SK-N-SH (cell line): ENCODE results near the gene ZNHIT3. TPM values are rescaled to one million over a fixed set of nuclear protein-coding genes. Genes with fewer than 3 reads are reported as not detected.
A peak's percentile ranks its signal among the peaks of the same experiment; 100 is the strongest.

Experiments
- CTCF ChIA-PET: fragments of 300-600, 350-600 bp; formaldehyde crosslinking; extraction: SDS; loops from one replicate; lab custom pipeline; 2021; lab: Yijun Ruan, JAX
- POLR2A ChIA-PET: fragments of 350-600 bp; sonication (Branson Sonifier 250); formaldehyde crosslinking; extraction: SDS; loops from one replicate; lab custom pipeline; 2020; ENCODE audit warnings: antibody characterized with exemption, inconsistent platforms; lab: Yijun Ruan, JAX
- DNase-seq: peaks from one replicate; pipeline ENCODE4 v3.0.0; 2012
- H2AFZ ChIP-seq: fragments of 200-600 bp; sonication (generic); 2 replicates; pipeline ENCODE4 v1.8.1; 2016; ENCODE audit warnings: antibody characterized with exemption, mild to moderate bottlenecking, low read depth
- H3F3A ChIP-seq: fragments of 200-600 bp; sonication (generic); replicated peaks from 2 replicates; pipeline ENCODE3; 2016; ENCODE audit warnings: antibody characterized with exemption, mild to moderate bottlenecking; ENCODE audit not compliant: insufficient read depth
- H3K27ac ChIP-seq, 2 experiments: fragments of 200-500 bp in 1 of 2; fragments of 200-600 bp in 1 of 2; sonication (Bioruptor generic) in 1 of 2; sonication (generic), shearing (Covaris generic) in 1 of 2; 2 replicates each; pipeline versions ENCODE4 v1.5.1 to v1.6.1; 2014 to 2016; ENCODE audit warnings: low read depth in 2 of 2, inconsistent platforms in 1 of 2, low read length in 1 of 2, mild to moderate bottlenecking in 1 of 2, mixed read lengths in 1 of 2
- H3K27me3 ChIP-seq: fragments of 200-600 bp; sonication (generic), shearing (Covaris generic); 2 replicates; pipeline ENCODE4 v1.6.1; 2016; ENCODE audit warnings: mixed run types; ENCODE audit not compliant: insufficient read depth
- H3K36me3 ChIP-seq, 2 experiments: fragments of 200-500 bp in 1 of 2; fragments of 200-600 bp in 1 of 2; sonication (Bioruptor generic) in 1 of 2; sonication (generic) in 1 of 2; replicated peaks in 1 of 2; 2 replicates each; pipeline versions ENCODE3 to v1.5.1; 2014 to 2016; ENCODE audit warnings: low read length in 1 of 2, mild to moderate bottlenecking in 1 of 2; ENCODE audit not compliant: insufficient read depth in 2 of 2, control insufficient read depth in 1 of 2
- H3K4me1 ChIP-seq, 2 experiments: fragments of 200-500 bp in 1 of 2; fragments of 200-600 bp in 1 of 2; sonication (Bioruptor generic) in 1 of 2; sonication (generic), shearing (Covaris generic) in 1 of 2; 2 replicates each; pipeline versions ENCODE4 v1.5.1 to v1.6.1; 2014 to 2016; ENCODE audit warnings: low read depth in 1 of 2, low read length in 1 of 2, mixed run types in 1 of 2; ENCODE audit not compliant: insufficient read depth in 2 of 2, control insufficient read depth in 1 of 2
- H3K4me2 ChIP-seq: fragments of 200-600 bp; sonication (generic), shearing (Covaris generic); 2 replicates; pipeline ENCODE4 v1.6.1; 2017; ENCODE audit warnings: mixed run types
- H3K4me3 ChIP-seq, 2 experiments: fragments of 200-500 bp in 1 of 2; fragments of 200-600 bp in 1 of 2; sonication (Bioruptor generic) in 1 of 2; sonication (generic), shearing (Covaris generic) in 1 of 2; 2 replicates each; pipeline versions ENCODE4 v1.5.1 to v1.8.1; 2014 to 2016; ENCODE audit warnings: low read depth in 2 of 2, inconsistent platforms in 1 of 2, low read length in 1 of 2, mild to moderate bottlenecking in 1 of 2, mixed read lengths in 1 of 2, moderate library complexity in 1 of 2
- H3K79me2 ChIP-seq: fragments of 200-600 bp; sonication (generic); 2 replicates; pipeline ENCODE4 v1.8.1; 2017; ENCODE audit warnings: mild to moderate bottlenecking; ENCODE audit not compliant: insufficient read depth
- H3K9ac ChIP-seq: fragments of 200-600 bp; sonication (generic); 2 replicates; pipeline ENCODE4 v1.6.1; 2017; ENCODE audit warnings: mixed run types
- H3K9me2 ChIP-seq: fragments of 200-600 bp; sonication (generic); 2 replicates; pipeline ENCODE4 v1.6.1; 2017; ENCODE audit warnings: mixed run types
- H3K9me3 ChIP-seq: fragments of 200-600 bp; sonication (generic); 2 replicates; pipeline ENCODE4 v1.6.1; 2017; ENCODE audit warnings: mixed run types, mild to moderate bottlenecking, moderate library complexity
- H4K20me1 ChIP-seq: fragments of 200-600 bp; sonication (generic); 2 replicates; pipeline ENCODE4 v1.6.1; 2017; ENCODE audit warnings: mild to moderate bottlenecking, mixed run types; ENCODE audit not compliant: insufficient read depth
- CHD2 ChIP-seq: fragments of 150-350 bp; IDR thresholded peaks from 2 replicates; pipeline ENCODE4 v1.6.1; 2018; ENCODE audit warnings: low read length; ENCODE audit not compliant: partially characterized antibody
- EP300 ChIP-seq, 2 experiments: IDR thresholded peaks; 2 replicates each; pipeline versions ENCODE4 v1.4.0 to v1.6.1; 2012; ENCODE audit warnings: borderline replicate concordance in 1 of 2, low read depth in 1 of 2, low read length in 1 of 2
- EZH2phosphoT487 ChIP-seq: fragments of 200-600 bp; sonication (generic); IDR thresholded peaks from 2 replicates; pipeline ENCODE4 v1.6.1; 2017; ENCODE audit warnings: low read depth, mixed run types, mild to moderate bottlenecking, antibody characterized with exemption, moderate library complexity, borderline replicate concordance
- FOSL2 ChIP-seq: IDR thresholded peaks from 2 replicates; pipeline ENCODE4 v1.4.0; 2012; ENCODE audit warnings: low read depth, mild to moderate bottlenecking, moderate library complexity, borderline replicate concordance
- FOXJ3 ChIP-seq: sonication (generic); formaldehyde crosslinking; IDR thresholded peaks from 2 replicates; pipeline ENCODE4 v1.5.1; 2020; ENCODE audit warnings: mild to moderate bottlenecking, missing genetic modification reagents
- FOXM1 ChIP-seq: IDR thresholded peaks from 2 replicates; pipeline ENCODE4 v1.4.0; 2012; ENCODE audit warnings: low read depth, mild to moderate bottlenecking
- GATA2 ChIP-seq: sonication (generic); formaldehyde crosslinking; IDR thresholded peaks from 2 replicates; pipeline ENCODE4 v1.5.0; 2020; ENCODE audit warnings: mild to moderate bottlenecking, missing genetic modification reagents
- JUND ChIP-seq: IDR thresholded peaks from 2 replicates; pipeline ENCODE4 v1.4.0; 2012
- MEF2A ChIP-seq: IDR thresholded peaks from 2 replicates; pipeline ENCODE4 v1.4.0; 2012; ENCODE audit warnings: low read depth, borderline replicate concordance
- NFIC ChIP-seq: IDR thresholded peaks from 2 replicates; pipeline ENCODE4 v1.4.0; 2012; ENCODE audit warnings: borderline replicate concordance
- NRF1 ChIP-seq: IDR thresholded peaks from 2 replicates; pipeline ENCODE4 v1.6.1; 2012; ENCODE audit warnings: low read depth, mild to moderate bottlenecking, low read length
- RAD21 ChIP-seq: IDR thresholded peaks from 2 replicates; pipeline ENCODE4 v1.6.1; 2012; ENCODE audit warnings: mild to moderate bottlenecking, low read length
- RCOR1 ChIP-seq: fragments of 150-350 bp; IDR thresholded peaks from 2 replicates; pipeline ENCODE4 v1.6.1; 2017; ENCODE audit warnings: antibody characterized with exemption, low read length
- REST ChIP-seq: IDR thresholded peaks from 2 replicates; pipeline ENCODE4 v1.6.1; 2012; ENCODE audit warnings: mild to moderate bottlenecking, low read depth, low read length, moderate library complexity
- RXRA ChIP-seq: IDR thresholded peaks from 2 replicates; pipeline ENCODE4 v1.4.0; 2012; ENCODE audit warnings: low read depth, mild to moderate bottlenecking, borderline replicate concordance
- SIN3A ChIP-seq: IDR thresholded peaks from 2 replicates; pipeline ENCODE4 v1.6.1; 2012; ENCODE audit warnings: low read depth, mild to moderate bottlenecking, low read length, moderate library complexity, borderline replicate concordance
- SMC3 ChIP-seq: IDR thresholded peaks from 2 replicates; pipeline ENCODE4 v1.6.1; 2012; ENCODE audit warnings: low read depth, low read length, improper control_type of control experiment
- TAF1 ChIP-seq: IDR thresholded peaks from 2 replicates; pipeline ENCODE4 v1.6.1; 2012; ENCODE audit warnings: low read depth, mild to moderate bottlenecking, low read length, moderate library complexity, borderline replicate concordance
- WGBS: methylation state at CpG from one replicate; pipeline ENCODE4 v1.1.6; 2017; ENCODE audit warnings: low lambda C conversion rate; 5-methylcytosine and 5-hydroxymethylcytosine counted together
- polyA plus RNA-seq, 3 experiments: library from polyadenylated mRNA; depleted of rRNA; stranded (reverse); fragments of >200 nt; gene quantifications; 2 replicates each; pipeline ENCODE4 v1.2.3, GENCODE V29; 2012
- TF ChIP-seq, protein P1 (sequence below): fragments of 150-350 bp; IDR thresholded peaks from 2 replicates; pipeline ENCODE4 v1.6.1; 2017; ENCODE audit warnings: antibody characterized with exemption, low read length, low read depth, borderline replicate concordance
- TF ChIP-seq, protein P2 (sequence below): fragments of 200-600 bp; sonication (generic); IDR thresholded peaks from 2 replicates; pipeline ENCODE4 v1.6.1; 2017; ENCODE audit warnings: antibody characterized with exemption, mild to moderate bottlenecking, moderate library complexity
- TF ChIP-seq, protein P3 (sequence below): IDR thresholded peaks from 2 replicates; pipeline ENCODE4 v1.4.0; 2012; ENCODE audit warnings: low read depth, borderline replicate concordance
- TF ChIP-seq, protein P4 (sequence below): IDR thresholded peaks from 2 replicates; pipeline ENCODE4 v1.4.0; 2012; ENCODE audit warnings: low read depth, borderline replicate concordance

ZNHIT3 gene
- polyA plus RNA-seq, 1 of the 3 experiments (the other 2 are of a cell fraction): 59.9 TPM

DNA sequence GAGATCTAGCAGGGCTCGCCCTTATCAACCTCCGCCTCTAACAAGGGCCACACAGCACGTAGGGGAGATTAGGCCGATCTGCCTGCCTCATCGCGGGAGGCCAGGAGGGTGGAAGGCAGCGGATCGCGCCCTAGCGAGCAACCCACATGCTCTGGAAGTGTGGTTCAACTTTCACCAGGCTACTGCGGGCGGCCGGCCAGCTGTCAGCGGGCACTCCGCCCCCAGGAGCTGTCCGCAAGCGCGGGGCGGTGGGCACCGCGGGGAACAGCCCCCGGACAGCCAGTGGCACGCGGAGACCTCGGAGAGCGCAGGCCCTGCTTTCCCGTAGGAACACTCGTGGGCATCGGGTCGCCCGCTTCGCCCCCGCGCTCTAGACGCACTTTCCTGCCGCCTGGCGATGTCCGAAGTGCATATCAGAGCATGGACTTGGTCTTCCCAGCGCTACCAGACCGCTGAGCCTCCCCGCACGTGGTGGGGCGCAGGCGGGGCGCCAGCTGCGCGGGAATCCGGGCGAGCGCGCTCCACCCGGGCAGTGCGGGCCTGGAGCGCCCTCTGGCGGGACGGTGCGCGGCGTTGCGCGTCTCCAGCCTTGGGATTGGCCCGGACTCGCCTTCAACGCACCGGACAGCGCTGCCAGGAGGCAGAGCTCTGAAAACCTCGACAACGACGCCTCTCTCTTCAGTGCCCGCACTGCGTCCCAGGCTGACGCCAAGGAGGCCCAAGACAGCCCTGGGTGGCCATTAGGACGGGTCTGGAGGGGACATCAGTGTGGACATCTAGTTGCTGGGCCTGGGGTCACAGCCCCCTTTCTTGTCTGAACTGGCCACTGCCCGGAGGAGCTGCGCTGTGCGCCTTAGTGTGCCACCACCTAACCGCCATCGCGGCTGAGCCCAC, 3.6 kb upstream of the ZNHIT3 start:
- peak; percentile 97 for DNase-seq
- peak overlapping the region; percentile 24 to 60; a peak in 3 of 4 replicates for H3K4me3 ChIP-seq
- POLR2A ChIA-PET: interaction anchor here (0.6 to 1.2 kb wide), 4 partner anchors 13 to 52 kb away, joined by 3 to 4 read pairs (median 4); partner anchors contain the start of genes MYO19 and PIGW
- TF ChIP-seq FOSL2 (no peak), NFIC (no peak; the same call in 1 of the 2 replicates), FOXM1 (no peak), FOXJ3 (CRISPR knock-in tag) (no peak), CHD2 (peak; percentile 63), RCOR1 (peak; percentile 23; the same call in 1 of the 2 replicates), SIN3A (no peak), REST (no peak), SMC3 (peak; percentile 74), TAF1 (no peak), JUND (no peak), EZH2phosphoT487 (no peak), RXRA (no peak), NRF1 (peak; percentile 33; the same call in 1 of the 2 replicates), EP300 (IDR thresholded peaks at IDR 0.05; ENCODE audit: borderline replicate concordance in 1 of 2, low read depth in 1 of 2, low read length in 1 of 2) (0 out of 4 replicates have a peak, but pooled peaks of 1 of the 2 experiments have one; percentile 12), MEF2A (no peak), GATA2 (CRISPR knock-in tag) (no peak), RAD21 (peak; percentile 83)
- TF ChIP-seq, protein P1, sequence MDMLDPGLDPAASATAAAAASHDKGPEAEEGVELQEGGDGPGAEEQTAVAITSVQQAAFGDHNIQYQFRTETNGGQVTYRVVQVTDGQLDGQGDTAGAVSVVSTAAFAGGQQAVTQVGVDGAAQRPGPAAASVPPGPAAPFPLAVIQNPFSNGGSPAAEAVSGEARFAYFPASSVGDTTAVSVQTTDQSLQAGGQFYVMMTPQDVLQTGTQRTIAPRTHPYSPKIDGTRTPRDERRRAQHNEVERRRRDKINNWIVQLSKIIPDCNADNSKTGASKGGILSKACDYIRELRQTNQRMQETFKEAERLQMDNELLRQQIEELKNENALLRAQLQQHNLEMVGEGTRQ: no peak
- TF ChIP-seq, protein P2, sequence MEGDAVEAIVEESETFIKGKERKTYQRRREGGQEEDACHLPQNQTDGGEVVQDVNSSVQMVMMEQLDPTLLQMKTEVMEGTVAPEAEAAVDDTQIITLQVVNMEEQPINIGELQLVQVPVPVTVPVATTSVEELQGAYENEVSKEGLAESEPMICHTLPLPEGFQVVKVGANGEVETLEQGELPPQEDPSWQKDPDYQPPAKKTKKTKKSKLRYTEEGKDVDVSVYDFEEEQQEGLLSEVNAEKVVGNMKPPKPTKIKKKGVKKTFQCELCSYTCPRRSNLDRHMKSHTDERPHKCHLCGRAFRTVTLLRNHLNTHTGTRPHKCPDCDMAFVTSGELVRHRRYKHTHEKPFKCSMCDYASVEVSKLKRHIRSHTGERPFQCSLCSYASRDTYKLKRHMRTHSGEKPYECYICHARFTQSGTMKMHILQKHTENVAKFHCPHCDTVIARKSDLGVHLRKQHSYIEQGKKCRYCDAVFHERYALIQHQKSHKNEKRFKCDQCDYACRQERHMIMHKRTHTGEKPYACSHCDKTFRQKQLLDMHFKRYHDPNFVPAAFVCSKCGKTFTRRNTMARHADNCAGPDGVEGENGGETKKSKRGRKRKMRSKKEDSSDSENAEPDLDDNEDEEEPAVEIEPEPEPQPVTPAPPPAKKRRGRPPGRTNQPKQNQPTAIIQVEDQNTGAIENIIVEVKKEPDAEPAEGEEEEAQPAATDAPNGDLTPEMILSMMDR: peak; percentile 84
- TF ChIP-seq, protein P3, sequence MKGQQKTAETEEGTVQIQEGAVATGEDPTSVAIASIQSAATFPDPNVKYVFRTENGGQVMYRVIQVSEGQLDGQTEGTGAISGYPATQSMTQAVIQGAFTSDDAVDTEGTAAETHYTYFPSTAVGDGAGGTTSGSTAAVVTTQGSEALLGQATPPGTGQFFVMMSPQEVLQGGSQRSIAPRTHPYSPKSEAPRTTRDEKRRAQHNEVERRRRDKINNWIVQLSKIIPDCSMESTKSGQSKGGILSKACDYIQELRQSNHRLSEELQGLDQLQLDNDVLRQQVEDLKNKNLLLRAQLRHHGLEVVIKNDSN: peak; percentile 43; the same call in 1 of the 2 replicates
- TF ChIP-seq, protein P4, sequence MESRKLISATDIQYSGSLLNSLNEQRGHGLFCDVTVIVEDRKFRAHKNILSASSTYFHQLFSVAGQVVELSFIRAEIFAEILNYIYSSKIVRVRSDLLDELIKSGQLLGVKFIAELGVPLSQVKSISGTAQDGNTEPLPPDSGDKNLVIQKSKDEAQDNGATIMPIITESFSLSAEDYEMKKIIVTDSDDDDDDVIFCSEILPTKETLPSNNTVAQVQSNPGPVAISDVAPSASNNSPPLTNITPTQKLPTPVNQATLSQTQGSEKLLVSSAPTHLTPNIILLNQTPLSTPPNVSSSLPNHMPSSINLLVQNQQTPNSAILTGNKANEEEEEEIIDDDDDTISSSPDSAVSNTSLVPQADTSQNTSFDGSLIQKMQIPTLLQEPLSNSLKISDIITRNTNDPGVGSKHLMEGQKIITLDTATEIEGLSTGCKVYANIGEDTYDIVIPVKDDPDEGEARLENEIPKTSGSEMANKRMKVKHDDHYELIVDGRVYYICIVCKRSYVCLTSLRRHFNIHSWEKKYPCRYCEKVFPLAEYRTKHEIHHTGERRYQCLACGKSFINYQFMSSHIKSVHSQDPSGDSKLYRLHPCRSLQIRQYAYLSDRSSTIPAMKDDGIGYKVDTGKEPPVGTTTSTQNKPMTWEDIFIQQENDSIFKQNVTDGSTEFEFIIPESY: no peak

More for the DNA sequence above, 3.6 kb upstream of the ZNHIT3 start:
- Histone ChIP-seq H3K4me2 (peak overlapping the region; percentile 78), H3F3A (no peaks in the 10 kb centered on the region), H2AFZ (peak overlapping the region; percentile 94), H3K4me1 (peaks cover 0 to 23% of the 10 kb centered on the region in 2 experiments; a peak in 2 of 4 replicates), H3K79me2 (peaks cover 18% of the 10 kb centered on the region), H4K20me1 (no peaks in the 10 kb centered on the region), H3K27ac (no peak overlapping the region), H3K9ac (no peak overlapping the region), H3K27me3 (peaks cover 39% of the 10 kb centered on the region; the same call in 1 of the 2 replicates), H3K9me3 (no peaks in the 10 kb centered on the region), H3K36me3 (no peaks in the 10 kb centered on the region), H3K9me2 (no peaks in the 10 kb centered on the region)
- WGBS: 4% methylated on average over 20 of the region's 79 CpGs
- CTCF ChIA-PET: interaction anchor here (0.6 to 1.7 kb wide), 40 partner anchors 8 to 945 kb away, joined by 3 to 24 read pairs (median 4); partner anchors contain the start of genes MYO19 and RDM1
